SK-N-SH treated with all-trans-retinoic acid at 6 μM for 48 hours (cell line): Measurements from ENCODE around the gene NUP214.
"Not testable (repeated sequence)": the region's sequence is repeated elsewhere in the genome, so short reads cannot be mapped to it uniquely, and the experiment has no call there.

Source experiments
- ATAC-seq: fragments of 200-7000 bp; cut with Tn5 transposase; 3 replicates; pipeline ENCODE4 v1.9.1; 2020; ENCODE audit warnings: mild to moderate bottlenecking, moderate library complexity
- ARNTL ChIP-seq: fragments of 450-650 bp; formaldehyde crosslinking; IDR thresholded peaks from 2 replicates; pipeline ENCODE4 v1.5.0; 2020; ENCODE audit warnings: low read depth, mild to moderate bottlenecking, moderate library complexity, borderline replicate concordance
- CREB5 ChIP-seq: fragments of 250-450 bp; sonication (Bioruptor Pico); IDR thresholded peaks from 2 replicates; pipeline ENCODE4 v1.5.1; 2020; ENCODE audit warnings: low read depth, mild to moderate bottlenecking, moderate library complexity
- ESRRG ChIP-seq: fragments of 250-450 bp; sonication (Bioruptor Pico); IDR thresholded peaks from 2 replicates; pipeline ENCODE4 v1.6.1; 2021; ENCODE audit warnings: mild to moderate bottlenecking
- GLIS3 ChIP-seq: fragments of 250-450 bp; sonication (Bioruptor Pico); IDR thresholded peaks from 2 replicates; pipeline ENCODE4 v1.5.0; 2020; ENCODE audit warnings: mild to moderate bottlenecking, moderate library complexity
- ISL1 ChIP-seq: fragments of 250-450 bp; sonication (Bioruptor Pico); IDR thresholded peaks from 2 replicates; pipeline ENCODE4 v2.1.2; 2022; ENCODE audit warnings: mild to moderate bottlenecking, moderate library complexity
- OSR1 ChIP-seq: fragments of 250-450 bp; sonication (Bioruptor Pico); IDR thresholded peaks from 2 replicates; pipeline ENCODE4 v1.8.0; 2022; ENCODE audit warnings: moderate library complexity, mild to moderate bottlenecking, inconsistent platforms
- PPARA ChIP-seq: fragments of 250-450 bp; sonication (Bioruptor Pico); IDR thresholded peaks from 2 replicates; pipeline ENCODE4 v1.5.0; 2020; ENCODE audit warnings: mild to moderate bottlenecking, borderline replicate concordance
- SNAI2 ChIP-seq: fragments of 250-450 bp; sonication (Bioruptor Pico); IDR thresholded peaks from 2 replicates; pipeline ENCODE4 v1.5.0; 2020; ENCODE audit warnings: mild to moderate bottlenecking, moderate library complexity
- TOX ChIP-seq: fragments of 250-450 bp; sonication (Bioruptor Pico); IDR thresholded peaks from 2 replicates; pipeline ENCODE4 v1.8.0; 2021; ENCODE audit warnings: mild to moderate bottlenecking, moderate library complexity, borderline replicate concordance
- ZC3H10 ChIP-seq: fragments of 250-450 bp; sonication (Bioruptor Pico); IDR thresholded peaks from 2 replicates; pipeline ENCODE4 v1.5.1; 2021; ENCODE audit warnings: mild to moderate bottlenecking, moderate library complexity
- ZFP3 ChIP-seq: fragments of 250-450 bp; sonication (Bioruptor Pico); IDR thresholded peaks from 2 replicates; pipeline ENCODE4 v1.5.0; 2020; ENCODE audit warnings: mild to moderate bottlenecking, moderate library complexity
- ZFP30 ChIP-seq: fragments of 450-650 bp; formaldehyde crosslinking; IDR thresholded peaks from 2 replicates; pipeline ENCODE4 v1.5.0; 2022; ENCODE audit warnings: mild to moderate bottlenecking, moderate library complexity
- ZNF565 ChIP-seq: fragments of 450-650 bp; formaldehyde crosslinking; conservative IDR thresholded peaks from 2 replicates; pipeline ENCODE4 v1.5.0; 2020; ENCODE audit warnings: low read depth, mild to moderate bottlenecking, moderate library complexity
- ZNF70 ChIP-seq: fragments of 450-650 bp; formaldehyde crosslinking; IDR thresholded peaks from 2 replicates; pipeline ENCODE4 v1.5.0; 2020; ENCODE audit warnings: mild to moderate bottlenecking, moderate library complexity
- TF ChIP-seq, protein P1 (sequence below): fragments of 250-450 bp; sonication (Bioruptor Pico); IDR thresholded peaks from 2 replicates; pipeline ENCODE4 v1.5.0; 2020; ENCODE audit warnings: mild to moderate bottlenecking, moderate library complexity
- TF ChIP-seq, protein P2 (sequence below): fragments of 250-450 bp; sonication (Bioruptor Pico); IDR thresholded peaks from 2 replicates; pipeline ENCODE4 v1.8.0; 2021; ENCODE audit warnings: low read depth, mild to moderate bottlenecking, moderate library complexity, borderline replicate concordance

The NUP214 gene

DNA sequence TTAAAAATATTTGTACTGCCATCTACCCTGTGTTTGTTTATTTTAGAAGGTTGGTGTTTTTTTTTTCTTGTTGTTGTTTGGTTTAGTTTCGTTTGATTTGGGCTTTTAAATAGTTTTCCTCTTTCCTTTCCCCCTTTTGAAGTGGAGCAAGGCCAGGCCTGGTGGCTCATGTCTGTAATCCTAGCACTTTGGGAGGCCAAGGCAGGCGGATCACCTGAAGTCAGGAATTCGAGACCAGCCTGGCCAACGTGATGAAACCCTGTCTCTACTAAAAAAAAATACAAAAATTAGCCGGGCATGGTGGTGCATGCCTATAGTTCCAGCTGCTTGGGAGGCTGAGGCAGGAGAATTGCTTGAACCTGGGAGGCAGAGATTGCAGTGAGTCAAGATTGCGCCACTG is 65.6 kb downstream of the NUP214 start:
- not testable (repeated sequence) for ATAC-seq

DNA sequence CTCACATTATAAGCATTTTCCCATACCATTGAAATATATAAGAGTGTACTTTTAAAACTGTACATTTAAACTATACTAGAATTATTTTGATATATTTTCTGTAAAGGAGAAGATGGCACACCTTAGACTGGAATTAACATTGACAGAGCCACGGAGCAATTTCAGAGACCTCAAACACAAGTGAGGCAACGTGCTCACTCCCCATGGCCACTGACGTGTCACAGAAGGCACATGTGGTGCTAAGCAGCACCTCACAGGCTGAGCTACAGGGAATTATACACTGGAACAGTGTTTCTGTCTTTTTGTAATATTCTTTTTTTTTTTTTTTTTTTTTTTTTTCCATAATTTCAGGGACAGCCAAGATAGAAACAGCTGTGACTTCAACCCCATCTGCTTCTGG is 66.5 kb downstream of the NUP214 start:
- TF ChIP-seq, protein P1, sequence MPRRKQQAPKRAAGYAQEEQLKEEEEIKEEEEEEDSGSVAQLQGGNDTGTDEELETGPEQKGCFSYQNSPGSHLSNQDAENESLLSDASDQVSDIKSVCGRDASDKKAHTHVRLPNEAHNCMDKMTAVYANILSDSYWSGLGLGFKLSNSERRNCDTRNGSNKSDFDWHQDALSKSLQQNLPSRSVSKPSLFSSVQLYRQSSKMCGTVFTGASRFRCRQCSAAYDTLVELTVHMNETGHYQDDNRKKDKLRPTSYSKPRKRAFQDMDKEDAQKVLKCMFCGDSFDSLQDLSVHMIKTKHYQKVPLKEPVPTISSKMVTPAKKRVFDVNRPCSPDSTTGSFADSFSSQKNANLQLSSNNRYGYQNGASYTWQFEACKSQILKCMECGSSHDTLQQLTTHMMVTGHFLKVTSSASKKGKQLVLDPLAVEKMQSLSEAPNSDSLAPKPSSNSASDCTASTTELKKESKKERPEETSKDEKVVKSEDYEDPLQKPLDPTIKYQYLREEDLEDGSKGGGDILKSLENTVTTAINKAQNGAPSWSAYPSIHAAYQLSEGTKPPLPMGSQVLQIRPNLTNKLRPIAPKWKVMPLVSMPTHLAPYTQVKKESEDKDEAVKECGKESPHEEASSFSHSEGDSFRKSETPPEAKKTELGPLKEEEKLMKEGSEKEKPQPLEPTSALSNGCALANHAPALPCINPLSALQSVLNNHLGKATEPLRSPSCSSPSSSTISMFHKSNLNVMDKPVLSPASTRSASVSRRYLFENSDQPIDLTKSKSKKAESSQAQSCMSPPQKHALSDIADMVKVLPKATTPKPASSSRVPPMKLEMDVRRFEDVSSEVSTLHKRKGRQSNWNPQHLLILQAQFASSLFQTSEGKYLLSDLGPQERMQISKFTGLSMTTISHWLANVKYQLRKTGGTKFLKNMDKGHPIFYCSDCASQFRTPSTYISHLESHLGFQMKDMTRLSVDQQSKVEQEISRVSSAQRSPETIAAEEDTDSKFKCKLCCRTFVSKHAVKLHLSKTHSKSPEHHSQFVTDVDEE (CRISPR knock-in tag): no peak
- TF ChIP-seq, protein P2, sequence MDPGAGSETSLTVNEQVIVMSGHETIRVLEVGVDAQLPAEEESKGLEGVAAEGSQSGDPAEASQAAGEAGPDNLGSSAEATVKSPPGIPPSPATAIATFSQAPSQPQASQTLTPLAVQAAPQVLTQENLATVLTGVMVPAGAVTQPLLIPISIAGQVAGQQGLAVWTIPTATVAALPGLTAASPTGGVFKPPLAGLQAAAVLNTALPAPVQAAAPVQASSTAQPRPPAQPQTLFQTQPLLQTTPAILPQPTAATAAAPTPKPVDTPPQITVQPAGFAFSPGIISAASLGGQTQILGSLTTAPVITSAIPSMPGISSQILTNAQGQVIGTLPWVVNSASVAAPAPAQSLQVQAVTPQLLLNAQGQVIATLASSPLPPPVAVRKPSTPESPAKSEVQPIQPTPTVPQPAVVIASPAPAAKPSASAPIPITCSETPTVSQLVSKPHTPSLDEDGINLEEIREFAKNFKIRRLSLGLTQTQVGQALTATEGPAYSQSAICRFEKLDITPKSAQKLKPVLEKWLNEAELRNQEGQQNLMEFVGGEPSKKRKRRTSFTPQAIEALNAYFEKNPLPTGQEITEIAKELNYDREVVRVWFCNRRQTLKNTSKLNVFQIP: no peak
- TF ChIP-seq, all 23 proteins: peak for 0
- no peak for ATAC-seq

GRCh38 chr9:131193051-131193450 is 67.7 kb downstream of the NUP214 start:
- no peak for ATAC-seq
- TF ChIP-seq, protein P2: no peak
- TF ChIP-seq TOX (CRISPR knock-in tag) (no peak), ZNF565 (CRISPR knock-in tag) (no peak), ZC3H10 (CRISPR knock-in tag) (no peak), ISL1 (CRISPR knock-in tag) (no peak), ZFP30 (CRISPR knock-in tag) (no peak), OSR1 (no peak), ZNF70 (CRISPR knock-in tag) (no peak)

DNA sequence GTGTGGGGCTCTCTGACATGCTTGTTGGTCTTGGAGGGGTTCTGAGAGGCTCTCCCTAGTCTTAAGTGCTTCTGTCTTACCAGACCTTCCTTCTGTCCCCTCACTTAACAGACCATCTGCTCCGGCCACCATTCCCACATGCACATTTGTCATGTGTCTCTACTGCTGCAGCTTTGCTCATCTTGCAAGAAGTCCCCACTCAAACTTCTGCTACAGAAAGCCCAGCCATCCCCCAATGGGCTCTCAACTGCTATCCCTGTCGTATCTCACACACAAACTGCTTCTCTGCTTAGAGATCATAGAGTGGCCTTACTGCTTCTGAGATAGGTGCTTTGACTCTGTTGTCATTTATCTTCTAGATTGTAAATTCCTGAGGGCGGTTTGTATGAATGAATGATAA is 69.4 kb downstream of the NUP214 start:
- no peak for TF ChIP-seq GLIS3
- TF ChIP-seq, protein P2: no peak
- TF ChIP-seq ESRRG (CRISPR knock-in tag): no peak
- TF ChIP-seq, protein P1 (CRISPR knock-in tag): no peak
- TF ChIP-seq ZC3H10 (CRISPR knock-in tag): no peak
- no peak for TF ChIP-seq SNAI2 (CRISPR knock-in tag)
- no peak for TF ChIP-seq ZNF565 (CRISPR knock-in tag)
- TF ChIP-seq PPARA: no peak
- TF ChIP-seq ZFP3 (CRISPR knock-in tag): no peak
- TF ChIP-seq ARNTL (CRISPR knock-in tag): no peak
- TF ChIP-seq CREB5: no peak
- no peak for TF ChIP-seq ZFP30 (CRISPR knock-in tag)
- no peak for TF ChIP-seq TOX (CRISPR knock-in tag)
- no peak for ATAC-seq
